ENCODE results near the gene NPHS1.

Gene NPHS1

DNA sequence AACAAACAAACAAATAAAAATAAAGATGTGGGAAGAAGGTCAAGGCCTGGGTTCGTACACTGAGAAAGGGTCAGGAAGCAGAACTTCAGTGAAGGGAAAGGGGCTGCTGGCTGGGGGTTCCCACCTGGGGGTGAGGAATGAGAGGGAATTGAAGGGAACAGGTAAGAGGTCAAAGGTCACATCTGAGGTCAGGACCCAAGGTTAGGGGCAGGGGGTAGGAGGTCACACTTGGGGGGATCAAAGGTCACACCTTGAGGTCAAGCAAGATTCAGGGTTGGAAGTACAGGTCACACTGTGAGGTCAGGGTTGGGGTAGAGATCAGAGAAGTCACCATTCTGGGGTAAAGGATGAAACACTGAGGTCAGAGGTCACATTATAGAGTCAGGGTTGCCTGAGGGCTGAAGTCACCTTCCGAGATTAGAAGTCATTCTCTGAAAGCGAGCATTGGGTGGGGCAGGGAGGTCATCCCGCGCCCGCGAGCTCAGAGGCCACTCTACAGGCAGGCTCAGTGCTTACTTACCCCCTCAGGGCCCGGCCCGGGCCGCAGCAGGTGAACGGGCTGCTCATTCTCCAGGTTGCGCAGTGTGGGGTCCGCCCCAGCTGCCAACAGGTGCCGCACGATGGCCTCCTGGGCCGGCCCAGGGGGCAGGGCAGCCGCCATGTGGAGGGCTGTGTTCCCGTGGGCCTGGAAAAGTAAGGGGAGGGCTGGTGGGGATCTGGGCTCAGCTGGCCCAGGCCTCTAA lies 37.2 kb upstream of the NPHS1 start:
- H3K27me3 ChIP-seq (ENCODE audit: control insufficient read depth, low read length): no peaks in the 10 kb centered on the region
- no peak overlapping the region for H3K4me2 ChIP-seq (ENCODE audit: low read length)
- TF ChIP-seq EZH2phosphoT487 (IDR thresholded peaks at IDR 0.05; ENCODE audit: borderline replicate concordance, low read length): no peak
- no peak for TF ChIP-seq CTCF (IDR thresholded peaks at IDR 0.05; ENCODE audit: low read depth, low read length, poor library complexity, severe bottlenecking)
- H3F3A ChIP-seq (ENCODE audit: control insufficient read depth, insufficient read depth): peaks cover 19% of the 10 kb centered on the region
- no peak overlapping the region for H3K4me3 ChIP-seq (ENCODE audit: low read length)
- 0 out of 2 replicates have a peak, but pooled peaks cover 4% of the 10 kb centered on the region for H4K20me1 ChIP-seq (ENCODE audit: control insufficient read depth, insufficient read depth, low read depth, low read length)
- no peaks in the 10 kb centered on the region for H3K4me1 ChIP-seq (ENCODE audit: control insufficient read depth, low read length)
- no peaks in the 10 kb centered on the region for H3K9me2 ChIP-seq (replicated peaks; ENCODE audit: control insufficient read depth, low read length)
- no peak overlapping the region for H3K27ac ChIP-seq (ENCODE audit: low read depth, low read length)
- no peaks in the 10 kb centered on the region for H3K9me3 ChIP-seq (ENCODE audit: control insufficient read depth, insufficient read depth, low read length)
- peaks cover 3% of the 10 kb centered on the region; the same call in 1 of the 2 replicates for H3K79me2 ChIP-seq (ENCODE audit: control insufficient read depth, low read length)
- H3K36me3 ChIP-seq (ENCODE audit: control insufficient read depth, low read length): peaks cover 74% of the 10 kb centered on the region

- no peaks in the 10 kb centered on the region for H3K27me3 ChIP-seq (ENCODE audit: control insufficient read depth, low read length)
- TF ChIP-seq EZH2phosphoT487 (IDR thresholded peaks at IDR 0.05; ENCODE audit: borderline replicate concordance, low read length) (no peak), CTCF (IDR thresholded peaks at IDR 0.05; ENCODE audit: low read depth, low read length, poor library complexity, severe bottlenecking) (no peak)
- no peaks in the 10 kb centered on the region for H3K9me3 ChIP-seq (ENCODE audit: control insufficient read depth, insufficient read depth, low read length)
- H3K79me2 ChIP-seq (ENCODE audit: control insufficient read depth, low read length): no peaks in the 10 kb centered on the region
- H3F3A ChIP-seq (ENCODE audit: control insufficient read depth, insufficient read depth): peaks cover 19% of the 10 kb centered on the region
- no peak overlapping the region for H3K4me3 ChIP-seq (ENCODE audit: low read length)
- H3K36me3 ChIP-seq (ENCODE audit: control insufficient read depth, low read length): peaks cover 63% of the 10 kb centered on the region
- H3K9me2 ChIP-seq (replicated peaks; ENCODE audit: control insufficient read depth, low read length): no peaks in the 10 kb centered on the region
- no peak overlapping the region for H3K27ac ChIP-seq (ENCODE audit: low read depth, low read length)
- no peak overlapping the region for H3K4me2 ChIP-seq (ENCODE audit: low read length)
- 0 out of 2 replicates have a peak, but pooled peaks cover 4% of the 10 kb centered on the region for H4K20me1 ChIP-seq (ENCODE audit: control insufficient read depth, insufficient read depth, low read depth, low read length)
- peaks cover 6% of the 10 kb centered on the region for H3K4me1 ChIP-seq (ENCODE audit: control insufficient read depth, low read length)
Measured at GRCh38 chr19:35888398-35888797, 36.1 kb upstream of the NPHS1 start.

DNA sequence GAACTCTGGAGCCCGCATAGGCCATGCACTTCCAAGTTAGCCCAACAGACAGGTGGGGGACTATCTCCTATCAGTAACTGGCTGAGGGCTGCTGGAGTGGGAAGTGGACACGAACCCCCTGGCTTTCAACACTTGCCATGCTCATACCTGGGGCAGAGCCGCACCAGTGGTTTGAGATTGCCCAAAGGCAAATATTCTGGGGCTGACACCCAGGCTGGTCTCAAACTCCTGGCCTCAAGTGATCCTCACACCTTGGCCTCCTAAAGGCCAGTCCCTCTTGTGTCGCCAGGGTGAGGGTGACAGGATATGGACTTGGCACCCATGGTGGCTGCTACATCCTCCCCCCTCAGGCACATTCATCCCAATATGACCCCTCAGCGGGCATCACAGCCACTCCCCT lies 34.9 kb upstream of the NPHS1 start:
- no peak overlapping the region for H3K27ac ChIP-seq (ENCODE audit: low read depth, low read length)
- 0 out of 2 replicates have a peak, but pooled peaks cover 4% of the 10 kb centered on the region for H4K20me1 ChIP-seq (ENCODE audit: control insufficient read depth, insufficient read depth, low read depth, low read length)
- H3K9me2 ChIP-seq (replicated peaks; ENCODE audit: control insufficient read depth, low read length): no peaks in the 10 kb centered on the region
- TF ChIP-seq EZH2phosphoT487 (IDR thresholded peaks at IDR 0.05; ENCODE audit: borderline replicate concordance, low read length) (no peak), CTCF (IDR thresholded peaks at IDR 0.05; ENCODE audit: low read depth, low read length, poor library complexity, severe bottlenecking) (no peak)
- H3K79me2 ChIP-seq (ENCODE audit: control insufficient read depth, low read length): no peaks in the 10 kb centered on the region
- peaks cover 22% of the 10 kb centered on the region for H3F3A ChIP-seq (ENCODE audit: control insufficient read depth, insufficient read depth)
- H3K36me3 ChIP-seq (ENCODE audit: control insufficient read depth, low read length): peaks cover 52% of the 10 kb centered on the region
- H3K9me3 ChIP-seq (ENCODE audit: control insufficient read depth, insufficient read depth, low read length): no peaks in the 10 kb centered on the region
- no peaks in the 10 kb centered on the region for H3K27me3 ChIP-seq (ENCODE audit: control insufficient read depth, low read length)
- peaks cover 11% of the 10 kb centered on the region for H3K4me1 ChIP-seq (ENCODE audit: control insufficient read depth, low read length)
- no peak overlapping the region for H3K4me3 ChIP-seq (ENCODE audit: low read length)
- no peak overlapping the region for H3K4me2 ChIP-seq (ENCODE audit: low read length)

Data from DOHH2 (cell line).